Mesodermal cell (in vitro differentiated cells): Measurements from ENCODE around the gene ST3GAL6.
"Not testable (repeated sequence)": the region's sequence is repeated elsewhere in the genome, so short reads cannot be mapped to it uniquely, and the experiment has no call there.

Experiments used
- H3K27ac ChIP-seq: 2 replicates; pipeline ENCODE4 v1.7.0; 2013; ENCODE audit warnings: mild to moderate bottlenecking, low read depth, low read length, moderate library complexity; ENCODE audit not compliant: severe bottlenecking
- H3K36me3 ChIP-seq: 2 replicates; pipeline ENCODE4 v1.7.1; 2013; ENCODE audit warnings: mild to moderate bottlenecking, low read length, moderate library complexity; ENCODE audit not compliant: control insufficient read depth, insufficient read depth
- H3K4me1 ChIP-seq: one replicate; pipeline ENCODE4 v1.7.1; 2013; ENCODE audit warnings: mild to moderate bottlenecking, low read length; ENCODE audit not compliant: insufficient read depth, control insufficient read depth, poor library complexity, severe bottlenecking
- H3K4me3 ChIP-seq: 2 replicates; pipeline ENCODE4 v1.7.0; 2013; ENCODE audit warnings: low read length, control low read depth, mild to moderate bottlenecking; ENCODE audit not compliant: insufficient read depth, poor library complexity, severe bottlenecking; ENCODE audit errors: extremely low read depth
- H3K9me3 ChIP-seq: 2 replicates; pipeline ENCODE4 v1.7.1; 2013; ENCODE audit warnings: mild to moderate bottlenecking, low read length, moderate library complexity; ENCODE audit not compliant: control insufficient read depth
- WGBS, 2 experiments: methylation state at CpG; one replicate each; pipeline ENCODE4 v1.1.5; 2013; ENCODE audit warnings: missing lambda C conversion rate in 2 of 2; ENCODE audit not compliant: insufficient coverage in 2 of 2; 5-methylcytosine and 5-hydroxymethylcytosine counted together

Gene ST3GAL6

DNA sequence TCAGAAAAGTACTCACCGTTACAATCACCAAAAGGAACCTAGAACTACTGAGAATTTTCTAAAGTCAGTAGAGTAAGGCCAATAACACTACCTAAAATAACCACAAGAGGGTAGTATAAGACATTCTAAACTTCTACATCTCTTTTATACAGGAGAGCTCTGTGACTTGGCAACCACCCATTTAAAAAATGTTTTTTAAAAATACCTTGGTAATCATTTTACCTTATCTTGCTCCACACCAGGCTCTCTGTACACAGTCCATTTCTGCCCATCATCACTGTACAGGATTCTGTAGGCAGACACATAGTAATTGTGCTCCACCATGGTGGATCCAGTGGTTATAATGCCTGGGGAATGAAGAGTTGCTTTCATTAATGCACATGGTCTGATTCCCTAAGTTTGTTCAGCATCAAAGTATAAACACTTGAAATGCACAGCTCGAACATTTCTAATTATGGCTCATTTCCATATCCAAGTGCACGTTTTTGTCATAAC, 54.5 kb downstream of the ST3GAL6 start:
- Histone ChIP-seq H3K9me3 (no peaks in the 10 kb centered on the region), H3K27ac (no peak overlapping the region), H3K4me1 (no peaks in the 10 kb centered on the region), H3K36me3 (peaks cover 70% of the 10 kb centered on the region), H3K4me3 (no peak overlapping the region)
- no CpG with 5 or more reads among the region's 3 CpGs for WGBS, 2 experiments

DNA sequence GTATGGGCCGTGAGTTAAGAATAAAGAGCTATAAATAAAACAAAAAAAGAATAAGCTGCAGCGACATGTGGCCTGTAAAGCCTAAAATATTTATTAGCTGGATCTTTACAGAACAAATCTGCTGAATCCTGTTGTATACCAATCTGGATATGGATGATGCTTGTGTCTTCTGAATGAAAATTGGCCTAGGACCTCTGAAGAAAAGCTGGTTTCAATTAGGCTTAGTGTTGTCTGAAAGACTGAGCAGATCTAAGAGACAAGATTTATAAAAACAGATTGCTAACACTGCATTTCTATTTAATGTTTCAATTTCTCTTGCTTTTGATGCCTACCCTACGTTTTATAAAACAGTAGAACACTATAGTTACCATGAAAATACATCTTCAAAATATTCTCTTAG, 57.9 kb downstream of the ST3GAL6 start:
- Histone ChIP-seq H3K27ac (no peak overlapping the region), H3K9me3 (no peaks in the 10 kb centered on the region), H3K4me3 (no peak overlapping the region), H3K36me3 (peaks cover 62% of the 10 kb centered on the region), H3K4me1 (no peaks in the 10 kb centered on the region)
- 100% methylated on average over 2 of the region's 3 CpGs; no CpG with 5 or more reads in 1 of the 2 experiments for WGBS, 2 experiments

DNA sequence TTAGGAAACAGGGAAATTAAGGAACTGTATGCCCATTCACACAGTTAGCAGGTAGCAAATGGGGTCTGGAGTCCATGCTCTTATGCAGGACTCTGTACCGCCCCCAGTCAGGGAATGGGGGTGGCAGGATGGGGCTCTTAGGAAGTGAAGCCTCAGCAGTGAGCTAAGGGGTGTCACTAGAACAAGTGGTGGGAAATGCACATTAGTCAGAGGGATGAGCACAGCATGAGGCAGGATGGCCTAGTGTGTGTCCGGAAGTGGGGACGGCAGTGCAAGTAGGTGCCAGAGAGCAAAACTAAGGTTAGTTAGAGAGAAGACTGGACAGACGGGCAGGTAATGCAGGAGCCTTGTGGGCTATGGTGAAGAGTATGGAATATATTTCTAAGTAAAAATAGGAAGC, 60.7 kb downstream of the ST3GAL6 start:
- WGBS, 2 experiments = 95% methylated on average over 3 to 4 of the region's 4 CpGs

DNA sequence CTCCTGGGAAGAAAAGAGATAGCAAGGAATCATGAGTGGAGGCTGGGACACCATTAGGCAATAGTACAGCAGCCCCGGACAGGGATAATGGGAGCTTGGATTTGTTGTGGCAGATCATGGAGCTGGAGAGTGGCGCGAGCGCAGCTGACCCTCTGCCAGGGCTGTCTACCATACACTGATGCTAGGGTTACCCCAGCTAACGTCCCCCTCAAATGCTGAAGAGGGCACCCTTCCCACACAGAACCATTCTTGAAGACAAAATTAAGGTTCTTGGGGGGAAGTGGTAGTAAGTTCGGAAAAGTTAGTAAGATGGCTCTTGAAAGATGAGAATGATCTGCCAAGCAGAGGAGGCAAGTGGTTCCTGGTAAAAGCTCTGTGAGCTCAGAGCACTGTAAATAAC, 61.1 kb downstream of the ST3GAL6 start:
- peaks cover 38% of the 10 kb centered on the region for H3K36me3 ChIP-seq
- H3K4me1 ChIP-seq = no peaks in the 10 kb centered on the region
- no peaks in the 10 kb centered on the region for H3K9me3 ChIP-seq
- no peak overlapping the region for H3K27ac ChIP-seq
- WGBS, 2 experiments = 92 to 100% methylated on average over 2 of the region's 6 CpGs
- no peak overlapping the region for H3K4me3 ChIP-seq

More for the DNA sequence above, 60.7 kb downstream of the ST3GAL6 start:
- H3K4me3 ChIP-seq = no peak overlapping the region
- peaks cover 42% of the 10 kb centered on the region for H3K36me3 ChIP-seq
- no peaks in the 10 kb centered on the region for H3K4me1 ChIP-seq
- H3K9me3 ChIP-seq = no peaks in the 10 kb centered on the region
- no peak overlapping the region for H3K27ac ChIP-seq

DNA sequence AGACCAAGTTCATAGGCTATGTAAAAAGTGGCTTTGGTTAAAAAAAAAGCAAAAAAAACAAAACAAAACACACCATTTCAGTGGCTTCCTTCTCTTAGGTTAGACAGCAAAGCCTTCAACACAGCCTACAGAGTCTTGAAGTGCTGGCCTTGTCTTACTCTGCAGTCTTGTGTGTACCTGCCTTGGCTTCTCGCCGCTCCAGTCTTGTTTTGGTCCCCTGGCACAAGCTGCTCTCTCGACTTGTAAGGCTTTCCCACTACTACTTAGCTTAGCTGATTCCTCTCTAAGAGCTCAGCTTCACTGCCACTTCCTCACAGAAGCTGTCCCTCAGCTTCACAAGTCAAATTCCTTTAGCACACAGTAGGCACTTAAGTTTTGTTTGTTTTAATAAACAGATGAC, 63.0 kb downstream of the ST3GAL6 start:
- 89 to 96% methylated on average over 3 of the region's 3 CpGs for WGBS, 2 experiments
- Histone ChIP-seq H3K27ac (no peak overlapping the region), H3K9me3 (no peaks in the 10 kb centered on the region), H3K36me3 (peaks cover 22% of the 10 kb centered on the region), H3K4me1 (no peaks in the 10 kb centered on the region), H3K4me3 (no peak overlapping the region)

DNA sequence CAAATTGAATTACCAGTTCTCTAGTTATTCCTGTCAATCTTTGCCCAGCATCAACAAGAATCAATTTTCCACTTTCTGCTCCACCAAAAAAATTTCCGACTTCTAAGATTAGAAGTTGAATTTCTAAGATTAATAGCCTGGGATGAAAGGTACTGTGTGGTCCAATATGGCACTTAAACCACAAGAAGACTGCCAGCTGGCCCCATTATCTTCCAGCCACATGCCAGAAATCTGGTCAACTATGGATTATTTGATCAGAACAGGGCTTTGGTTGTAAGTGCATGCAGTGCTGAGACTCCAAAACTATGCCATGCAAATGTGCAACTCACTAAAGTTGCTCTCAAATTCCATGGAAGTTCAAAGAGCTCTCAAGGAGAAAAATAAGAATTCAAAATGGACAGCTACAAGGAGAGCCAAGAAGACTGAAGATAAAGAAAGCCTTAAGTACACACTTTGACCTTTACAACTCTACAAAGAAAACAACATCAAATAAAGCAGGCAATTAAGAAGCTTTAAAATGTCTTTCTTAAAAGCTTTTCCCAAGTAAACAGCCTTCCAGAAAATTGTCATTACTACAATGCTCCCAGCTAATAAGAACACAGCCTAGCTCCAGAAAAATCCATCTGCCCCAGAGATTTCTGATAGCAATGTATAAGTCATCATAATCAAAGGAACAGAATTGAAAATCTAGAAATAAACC, 64.2 kb downstream of the ST3GAL6 start:
- Histone ChIP-seq H3K9me3 (peaks cover 10% of the 10 kb centered on the region), H3K4me1 (no peaks in the 10 kb centered on the region), H3K4me3 (no peak overlapping the region), H3K36me3 (peaks cover 16% of the 10 kb centered on the region), H3K27ac (peak overlapping the region; percentile 1)
- WGBS, 2 experiments = no CpG with 5 or more reads among the region's 1 CpG

DNA sequence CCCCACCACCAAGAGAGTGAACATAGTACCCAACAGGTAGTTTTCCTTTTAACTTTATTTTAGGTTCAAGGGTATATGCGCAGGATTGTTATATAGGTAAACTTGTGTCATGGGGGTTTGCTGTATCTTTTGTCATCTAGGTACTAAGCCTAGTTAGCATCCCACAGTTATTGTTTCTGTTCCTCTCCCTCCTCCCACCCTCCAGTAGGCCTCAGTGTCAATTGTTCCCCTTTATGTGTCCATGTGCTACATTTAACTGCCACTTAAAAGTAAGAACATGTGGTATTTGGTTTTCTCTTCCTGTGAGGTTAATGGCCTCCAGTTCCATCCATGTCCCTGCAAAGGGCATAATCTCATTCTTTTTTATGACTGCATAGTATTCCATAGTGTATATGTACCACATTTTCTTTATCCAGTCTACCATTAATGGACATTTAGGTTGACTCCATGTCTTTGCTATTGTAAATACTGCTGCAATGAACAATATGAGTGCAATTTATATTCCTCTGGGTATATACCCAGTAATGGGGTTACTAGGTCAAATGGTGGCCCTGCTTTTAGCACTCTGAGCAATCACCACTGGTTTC, 66.2 kb downstream of the ST3GAL6 start:
- H3K4me3 ChIP-seq = no peak overlapping the region
- H3K36me3 ChIP-seq = peaks cover 23% of the 10 kb centered on the region
- H3K27ac ChIP-seq = no peak overlapping the region
- H3K4me1 ChIP-seq = no peaks in the 10 kb centered on the region
- peaks cover 24% of the 10 kb centered on the region for H3K9me3 ChIP-seq
- WGBS, 2 experiments = no CpG with 5 or more reads among the region's 1 CpG

DNA sequence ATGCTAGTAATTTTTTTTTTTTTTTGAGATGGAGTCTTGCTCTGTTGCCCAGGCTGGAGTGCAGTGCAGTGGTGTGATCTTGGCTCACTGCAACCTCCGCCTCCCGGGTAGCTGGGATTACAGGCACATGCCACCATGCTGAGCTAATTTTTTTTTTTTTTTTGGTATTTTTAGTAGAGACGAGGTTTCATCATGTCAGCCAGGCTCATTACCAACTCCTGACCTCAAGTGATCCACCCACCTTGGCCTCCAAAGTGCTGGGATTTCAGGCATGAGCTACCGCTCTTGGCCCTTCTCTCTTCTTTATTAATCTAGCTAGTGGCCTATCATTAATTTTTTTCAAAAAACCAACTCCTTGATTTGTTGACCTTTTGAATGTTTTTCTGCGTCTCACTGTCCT, 67.9 kb downstream of the ST3GAL6 start:
- peaks cover 24% of the 10 kb centered on the region for H3K9me3 ChIP-seq
- WGBS, 2 experiments = 94 to 100% methylated on average over 2 of the region's 5 CpGs
- H3K4me3 ChIP-seq, H3K27ac ChIP-seq, H3K4me1 ChIP-seq: not testable (repeated sequence)
- peaks cover 18% of the 10 kb centered on the region for H3K36me3 ChIP-seq

DNA sequence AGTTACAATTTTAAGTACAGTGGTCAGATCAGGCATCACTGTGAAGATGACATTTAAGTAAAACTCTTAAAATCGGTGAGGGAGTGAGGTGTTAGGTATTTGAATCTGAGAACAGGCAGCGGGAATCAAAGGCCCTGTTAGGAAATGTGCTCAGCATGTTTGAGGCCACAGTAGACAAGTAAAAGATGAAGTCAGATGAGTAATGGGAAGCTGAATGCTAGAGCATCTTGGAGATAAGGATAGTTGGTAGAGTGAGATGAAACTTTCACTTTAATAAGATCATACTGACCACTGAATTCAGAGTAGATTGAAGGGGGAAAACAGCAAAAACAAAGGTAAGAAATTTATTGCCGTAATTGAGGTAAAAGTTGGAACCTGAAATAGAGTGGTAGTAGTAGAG, 76.7 kb downstream of the ST3GAL6 start:
- WGBS, 2 experiments = 94 to 100% methylated on average over 2 to 3 of the region's 3 CpGs

DNA sequence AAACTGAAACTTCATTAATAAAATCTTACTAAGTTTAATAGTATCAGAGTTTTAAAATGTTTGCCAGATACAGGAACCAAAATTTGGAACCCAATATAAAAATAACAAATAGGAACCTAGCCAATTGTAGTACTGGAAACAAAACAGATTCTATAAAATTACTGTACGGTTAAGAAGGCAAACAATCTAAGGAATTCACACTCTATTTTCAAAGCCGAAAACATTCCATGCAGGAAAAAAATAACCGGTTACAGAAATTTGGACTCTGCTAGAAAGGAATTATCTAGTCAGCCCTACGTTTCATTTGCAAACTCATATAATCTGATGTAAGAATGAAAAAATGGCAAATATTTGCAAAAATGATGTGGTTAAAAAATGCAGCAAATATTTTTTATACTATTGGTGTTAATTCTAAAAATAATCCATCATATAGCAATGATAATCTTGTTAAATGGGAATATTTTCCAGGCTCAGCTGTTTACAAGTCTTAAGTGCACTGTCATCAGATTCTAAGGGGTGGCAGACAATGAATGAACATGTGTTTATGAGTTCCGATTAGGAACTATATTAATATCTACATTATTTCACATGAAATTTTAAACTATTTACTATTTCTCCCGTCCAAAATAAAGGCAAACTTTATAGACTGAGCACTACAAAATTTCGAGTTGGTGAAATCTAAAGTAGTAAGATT, 80.3 kb downstream of the ST3GAL6 start:
- Histone ChIP-seq H3K27ac (no peak overlapping the region), H3K9me3 (peaks cover 8% of the 10 kb centered on the region), H3K4me3 (no peak overlapping the region), H3K4me1 (no peaks in the 10 kb centered on the region), H3K36me3 (peaks cover 79% of the 10 kb centered on the region)
- 96 to 100% methylated on average over 1 to 4 of the region's 7 CpGs for WGBS, 2 experiments

More for the DNA sequence above, 76.7 kb downstream of the ST3GAL6 start:
- Histone ChIP-seq H3K4me1 (no peaks in the 10 kb centered on the region), H3K9me3 (peaks cover 8% of the 10 kb centered on the region), H3K36me3 (peaks cover 50% of the 10 kb centered on the region), H3K4me3 (no peak overlapping the region), H3K27ac (no peak overlapping the region)
